Tibial artery (tissue), 4 donors: ENCODE measurements around the gene POLA1.
"Not testable (repeated sequence)": the region's sequence is repeated elsewhere in the genome, so short reads cannot be mapped to it uniquely, and the experiment has no call there.

Experiments
- DNase-seq, 2 donors: peaks; one replicate each; pipeline ENCODE4 v3.0.0-alpha.2; 2019
- H3K27ac ChIP-seq, 2 donors: fragments of 200-600 bp; sonication (generic) in 1 of 2; 1 replicate in 1 of 2; 2 replicates in 1 of 2; pipeline ENCODE4 v1.5.1; 2018 to 2019; ENCODE audit warnings: mild to moderate bottlenecking in 1 of 2
- H3K27me3 ChIP-seq, 2 donors: fragments of 200-600 bp; sonication (generic) in 1 of 2; one replicate each; pipeline versions ENCODE4 v1.5.1 to v1.6.0; 2016 to 2019
- H3K36me3 ChIP-seq, 3 donors: fragments of 200-600 bp; sonication (generic) in 2 of 3; one replicate each; pipeline ENCODE4 v1.5.1; 2016 to 2019; ENCODE audit warnings: mild to moderate bottlenecking in 2 of 3
- H3K4me1 ChIP-seq, 4 donors: fragments of 200-600 bp; sonication (generic) in 2 of 4; 1 replicate in 3 of 4; 2 replicates in 1 of 4; pipeline ENCODE4 v1.5.1; 2016 to 2019
- H3K4me3 ChIP-seq, 2 donors: fragments of 200-600 bp; sonication (generic) in 1 of 2; 1 replicate in 1 of 2; 2 replicates in 1 of 2; pipeline ENCODE4 v1.5.1; 2018 to 2019; ENCODE audit warnings: mild to moderate bottlenecking in 2 of 2
- H3K9me3 ChIP-seq, 3 donors: fragments of 200-600 bp; sonication (generic) in 1 of 3; one replicate each; pipeline ENCODE4 v1.5.1; 2016 to 2019
- intact Hi-C: fragments of 100-400 bp; cut with DNase I; formaldehyde crosslinking; loops from one replicate; pipeline ENCODE4 v1.15.0; 2023; ENCODE audit warnings: low total_unique reads
- TF ChIP-seq, protein P1 (sequence below), 2 experiments: fragments of 200-600 bp in 1 of 2; fragments of 450-650 bp in 1 of 2; IDR thresholded peaks; one replicate each; pipeline ENCODE4 v1.5.1; 2017 to 2019; ENCODE audit warnings: antibody characterized with exemption in 2 of 2, mild to moderate bottlenecking in 1 of 2, moderate library complexity in 1 of 2

The POLA1 gene

GRCh38 chrX:24862343-24862742 lies 168.6 kb downstream of the POLA1 start:
- H3K27ac ChIP-seq, result no peak overlapping the region
- TF ChIP-seq, protein P1, sequence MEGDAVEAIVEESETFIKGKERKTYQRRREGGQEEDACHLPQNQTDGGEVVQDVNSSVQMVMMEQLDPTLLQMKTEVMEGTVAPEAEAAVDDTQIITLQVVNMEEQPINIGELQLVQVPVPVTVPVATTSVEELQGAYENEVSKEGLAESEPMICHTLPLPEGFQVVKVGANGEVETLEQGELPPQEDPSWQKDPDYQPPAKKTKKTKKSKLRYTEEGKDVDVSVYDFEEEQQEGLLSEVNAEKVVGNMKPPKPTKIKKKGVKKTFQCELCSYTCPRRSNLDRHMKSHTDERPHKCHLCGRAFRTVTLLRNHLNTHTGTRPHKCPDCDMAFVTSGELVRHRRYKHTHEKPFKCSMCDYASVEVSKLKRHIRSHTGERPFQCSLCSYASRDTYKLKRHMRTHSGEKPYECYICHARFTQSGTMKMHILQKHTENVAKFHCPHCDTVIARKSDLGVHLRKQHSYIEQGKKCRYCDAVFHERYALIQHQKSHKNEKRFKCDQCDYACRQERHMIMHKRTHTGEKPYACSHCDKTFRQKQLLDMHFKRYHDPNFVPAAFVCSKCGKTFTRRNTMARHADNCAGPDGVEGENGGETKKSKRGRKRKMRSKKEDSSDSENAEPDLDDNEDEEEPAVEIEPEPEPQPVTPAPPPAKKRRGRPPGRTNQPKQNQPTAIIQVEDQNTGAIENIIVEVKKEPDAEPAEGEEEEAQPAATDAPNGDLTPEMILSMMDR (IDR thresholded peaks at IDR 0.05), result no peak
- no peaks in the 10 kb centered on the region for H3K27me3 ChIP-seq
- intact Hi-C loops, result no loop called here
- H3K9me3 ChIP-seq, result no peaks in the 10 kb centered on the region
- no peak for DNase-seq
- H3K4me1 ChIP-seq, result no peaks in the 10 kb centered on the region
- H3K36me3 ChIP-seq, result no peaks in the 10 kb centered on the region
- no peak overlapping the region for H3K4me3 ChIP-seq

DNA sequence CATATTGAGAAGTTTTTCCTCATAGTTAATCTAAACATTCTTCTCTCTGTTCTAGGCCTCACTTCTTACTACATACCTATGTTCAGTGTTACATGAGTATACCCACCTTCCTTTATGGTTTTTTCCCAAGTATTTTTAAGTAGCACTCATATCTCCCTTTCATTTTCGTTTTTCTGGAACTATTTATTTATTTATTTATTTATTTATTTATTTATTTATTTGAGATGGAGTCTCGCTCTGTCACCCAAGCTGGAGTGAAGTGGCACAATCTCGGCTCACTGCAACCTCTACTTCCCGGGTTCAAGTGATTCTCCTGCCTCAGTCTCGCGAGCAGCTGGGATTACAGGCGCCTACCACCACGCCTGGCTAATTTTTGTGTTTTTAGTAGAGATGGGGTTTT lies 170.1 kb downstream of the POLA1 start:
- H3K27me3 ChIP-seq, H3K9me3 ChIP-seq, DNase-seq, H3K4me1 ChIP-seq, intact Hi-C loops, H3K27ac ChIP-seq, H3K36me3 ChIP-seq, H3K4me3 ChIP-seq: not testable (repeated sequence)

DNA sequence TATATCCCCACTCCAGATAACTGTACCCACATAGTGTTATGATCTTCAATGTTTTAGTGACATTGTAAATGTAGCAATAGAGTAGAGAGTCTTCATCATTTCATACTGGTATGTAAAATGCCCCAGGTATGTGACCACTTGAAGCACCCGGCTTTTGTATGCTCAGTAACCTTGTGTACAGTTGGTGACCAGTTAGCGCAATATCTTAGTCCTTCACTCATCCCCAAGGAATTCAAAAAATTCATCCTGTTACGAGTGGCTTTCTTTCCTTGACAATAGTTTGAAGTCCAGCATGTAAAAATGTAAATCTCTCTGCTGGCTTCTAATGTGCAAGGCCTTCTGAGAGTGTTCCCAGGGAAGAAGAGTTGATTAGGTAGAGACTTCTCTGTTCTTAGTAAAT lies 176.4 kb downstream of the POLA1 start:
- TF ChIP-seq, protein P1 (IDR thresholded peaks at IDR 0.05), result no peak
- no peak for DNase-seq
- Histone ChIP-seq H3K9me3 (no peaks in the 10 kb centered on the region), H3K36me3 (no peaks in the 10 kb centered on the region), H3K27ac (no peak overlapping the region), H3K4me3 (no peak overlapping the region), H3K27me3 (no peaks in the 10 kb centered on the region), H3K4me1 (no peaks in the 10 kb centered on the region)
- intact Hi-C loops, result no loop called here

DNA sequence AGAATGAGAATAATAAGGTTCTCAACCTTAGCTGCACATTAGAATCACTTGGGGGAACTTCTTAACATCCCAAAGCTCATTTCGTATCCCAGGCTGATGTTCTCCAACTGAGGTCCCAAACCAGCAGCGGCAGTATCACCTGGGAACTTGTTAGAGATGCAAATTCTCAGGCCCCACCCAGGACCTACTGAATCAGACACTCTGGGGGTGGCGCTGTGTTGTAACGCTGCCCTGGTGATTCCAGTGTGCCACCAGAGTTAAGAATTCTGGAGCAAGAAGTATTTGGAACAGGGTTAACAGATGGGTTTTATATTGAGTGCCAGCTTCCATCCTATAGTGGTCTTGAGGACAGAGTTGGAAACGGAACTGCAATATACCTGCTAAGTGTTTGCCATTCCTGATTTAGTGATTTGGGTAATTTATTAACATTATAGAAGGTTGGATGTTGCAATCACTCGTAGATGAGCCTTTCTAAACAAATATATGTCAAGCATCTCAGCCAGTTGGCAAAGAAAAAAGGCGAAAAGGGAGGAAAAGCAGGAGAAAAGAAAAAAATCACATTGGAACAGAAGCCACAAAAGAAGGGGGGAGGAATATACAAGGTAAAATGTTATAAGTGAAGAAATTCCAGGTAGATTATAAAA lies 181.0 kb downstream of the POLA1 start:
- TF ChIP-seq, protein P1 (IDR thresholded peaks at IDR 0.05), result no peak
- no peaks in the 10 kb centered on the region for H3K36me3 ChIP-seq
- H3K27me3 ChIP-seq, result no peaks in the 10 kb centered on the region
- no peak for DNase-seq
- no peaks in the 10 kb centered on the region for H3K9me3 ChIP-seq
- no peak overlapping the region for H3K27ac ChIP-seq
- H3K4me1 ChIP-seq, result no peaks in the 10 kb centered on the region
- intact Hi-C loops, result no loop called here
- no peak overlapping the region for H3K4me3 ChIP-seq

- TF ChIP-seq, protein P1 (IDR thresholded peaks at IDR 0.05), result no peak
- intact Hi-C loops, result no loop called here
- Histone ChIP-seq H3K27ac (no peak overlapping the region), H3K4me1 (no peaks in the 10 kb centered on the region), H3K27me3 (no peaks in the 10 kb centered on the region), H3K4me3 (no peak overlapping the region), H3K36me3 (no peaks in the 10 kb centered on the region), H3K9me3 (no peaks in the 10 kb centered on the region)
- DNase-seq, result no peak
These were observed 183.0 kb downstream of the POLA1 start for GRCh38 chrX:24876530-24877287.

DNA sequence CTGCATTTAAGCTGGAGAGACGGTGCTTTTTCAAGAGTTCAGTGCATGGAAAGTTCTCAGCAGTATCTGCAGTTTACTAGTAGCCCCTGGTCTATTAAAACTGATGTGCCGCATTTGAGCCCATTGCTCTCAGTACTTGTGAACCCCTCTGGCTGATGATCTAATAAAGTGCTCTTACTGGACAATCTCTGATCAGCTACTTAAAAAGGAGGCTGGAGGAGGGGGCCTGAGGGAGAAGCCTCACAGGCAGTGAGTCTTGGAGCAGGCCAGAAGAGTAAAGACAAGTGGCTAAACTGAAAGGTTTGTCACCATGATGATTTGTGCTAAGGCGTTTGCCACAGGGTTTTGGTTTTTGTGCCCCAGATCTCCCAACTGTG lies 183.6 kb downstream of the POLA1 start:
- TF ChIP-seq, protein P1 (IDR thresholded peaks at IDR 0.05), result no peak
- Histone ChIP-seq H3K27ac (no peak overlapping the region), H3K36me3 (no peaks in the 10 kb centered on the region), H3K4me1 (no peaks in the 10 kb centered on the region), H3K9me3 (no peaks in the 10 kb centered on the region), H3K4me3 (no peak overlapping the region), H3K27me3 (no peaks in the 10 kb centered on the region)
- no peak for DNase-seq
- intact Hi-C loops, result no loop called here
